ENCODE measurements around the gene TCF7L2.

The TCF7L2 gene

DNA sequence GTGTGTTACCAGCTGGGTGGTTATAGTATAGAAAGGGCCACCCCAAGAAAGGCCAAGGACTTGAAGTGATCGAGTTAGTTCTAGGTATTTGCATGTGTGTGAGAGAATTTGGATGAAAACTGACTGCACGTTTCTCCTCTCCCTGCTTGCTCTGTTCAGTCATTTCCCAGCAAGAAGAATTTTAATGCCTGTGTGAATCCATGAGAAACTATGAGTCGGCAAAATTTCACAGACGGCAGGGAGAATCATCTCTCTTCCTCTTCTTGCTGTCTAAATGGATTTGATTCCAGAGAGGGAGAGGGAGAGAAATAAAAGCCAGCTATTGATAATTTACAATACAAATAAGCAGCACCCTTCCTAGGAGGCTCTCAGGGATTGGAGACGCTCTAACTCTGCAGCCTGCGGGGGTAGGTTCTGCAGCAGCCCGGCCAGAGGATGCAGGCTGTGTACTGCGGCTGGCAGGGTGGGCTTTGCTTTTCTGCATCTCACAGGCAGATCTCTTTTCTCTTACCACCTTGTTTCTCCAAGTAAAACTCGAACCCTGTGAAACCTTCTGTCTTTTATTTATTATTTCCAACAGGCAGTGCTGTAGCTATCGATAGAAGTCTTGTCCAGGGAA is 183.6 kb downstream of the TCF7L2 start:
- no peak overlapping the region for H3K4me3 ChIP-seq (replicated peaks; ENCODE audit: low read depth, low read length)
- no peak for DNase-seq (ENCODE audit: extremely low read depth, insufficient read length)
- TF ChIP-seq, protein P1, sequence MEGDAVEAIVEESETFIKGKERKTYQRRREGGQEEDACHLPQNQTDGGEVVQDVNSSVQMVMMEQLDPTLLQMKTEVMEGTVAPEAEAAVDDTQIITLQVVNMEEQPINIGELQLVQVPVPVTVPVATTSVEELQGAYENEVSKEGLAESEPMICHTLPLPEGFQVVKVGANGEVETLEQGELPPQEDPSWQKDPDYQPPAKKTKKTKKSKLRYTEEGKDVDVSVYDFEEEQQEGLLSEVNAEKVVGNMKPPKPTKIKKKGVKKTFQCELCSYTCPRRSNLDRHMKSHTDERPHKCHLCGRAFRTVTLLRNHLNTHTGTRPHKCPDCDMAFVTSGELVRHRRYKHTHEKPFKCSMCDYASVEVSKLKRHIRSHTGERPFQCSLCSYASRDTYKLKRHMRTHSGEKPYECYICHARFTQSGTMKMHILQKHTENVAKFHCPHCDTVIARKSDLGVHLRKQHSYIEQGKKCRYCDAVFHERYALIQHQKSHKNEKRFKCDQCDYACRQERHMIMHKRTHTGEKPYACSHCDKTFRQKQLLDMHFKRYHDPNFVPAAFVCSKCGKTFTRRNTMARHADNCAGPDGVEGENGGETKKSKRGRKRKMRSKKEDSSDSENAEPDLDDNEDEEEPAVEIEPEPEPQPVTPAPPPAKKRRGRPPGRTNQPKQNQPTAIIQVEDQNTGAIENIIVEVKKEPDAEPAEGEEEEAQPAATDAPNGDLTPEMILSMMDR (IDR thresholded peaks at IDR 0.05; ENCODE audit: insufficient read depth, low read length, poor library complexity, severe bottlenecking): no peak
- H3K36me3 ChIP-seq (ENCODE audit: control insufficient read depth, insufficient read depth, low read length): no peaks in the 10 kb centered on the region
- no peaks in the 10 kb centered on the region; the same call in 1 of the 2 replicates for H3K27me3 ChIP-seq (replicated peaks; ENCODE audit: control insufficient read depth, insufficient read depth, low read length)

DNA sequence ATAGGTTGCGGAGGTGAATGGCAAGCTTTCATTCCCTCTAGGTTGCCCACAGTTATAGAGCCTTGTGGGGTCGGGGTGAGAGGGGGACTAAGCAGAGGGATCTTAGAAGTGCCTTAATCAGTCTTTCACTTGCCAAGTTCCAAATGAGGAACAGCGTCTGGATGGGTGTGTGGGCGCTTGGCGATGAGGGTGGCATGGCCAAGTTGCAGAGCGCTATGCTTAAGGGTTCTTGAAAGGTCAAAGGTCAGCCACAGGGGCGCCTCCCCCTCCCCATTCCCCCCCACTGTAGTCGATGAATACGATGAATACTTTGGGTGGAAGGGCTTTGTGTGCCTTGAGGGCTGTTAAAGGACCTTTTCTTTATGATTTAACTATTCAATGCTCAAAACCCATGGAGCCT is 185.0 kb downstream of the TCF7L2 start:
- DNase-seq (ENCODE audit: extremely low read depth, insufficient read length): no peak
- no peak overlapping the region for H3K4me3 ChIP-seq (replicated peaks; ENCODE audit: low read depth, low read length)
- TF ChIP-seq, protein P1 (IDR thresholded peaks at IDR 0.05; ENCODE audit: insufficient read depth, low read length, poor library complexity, severe bottlenecking): no peak
- no peaks in the 10 kb centered on the region for H3K27me3 ChIP-seq (replicated peaks; ENCODE audit: control insufficient read depth, insufficient read depth, low read length)
- H3K36me3 ChIP-seq (ENCODE audit: control insufficient read depth, insufficient read depth, low read length): no peaks in the 10 kb centered on the region

DNA sequence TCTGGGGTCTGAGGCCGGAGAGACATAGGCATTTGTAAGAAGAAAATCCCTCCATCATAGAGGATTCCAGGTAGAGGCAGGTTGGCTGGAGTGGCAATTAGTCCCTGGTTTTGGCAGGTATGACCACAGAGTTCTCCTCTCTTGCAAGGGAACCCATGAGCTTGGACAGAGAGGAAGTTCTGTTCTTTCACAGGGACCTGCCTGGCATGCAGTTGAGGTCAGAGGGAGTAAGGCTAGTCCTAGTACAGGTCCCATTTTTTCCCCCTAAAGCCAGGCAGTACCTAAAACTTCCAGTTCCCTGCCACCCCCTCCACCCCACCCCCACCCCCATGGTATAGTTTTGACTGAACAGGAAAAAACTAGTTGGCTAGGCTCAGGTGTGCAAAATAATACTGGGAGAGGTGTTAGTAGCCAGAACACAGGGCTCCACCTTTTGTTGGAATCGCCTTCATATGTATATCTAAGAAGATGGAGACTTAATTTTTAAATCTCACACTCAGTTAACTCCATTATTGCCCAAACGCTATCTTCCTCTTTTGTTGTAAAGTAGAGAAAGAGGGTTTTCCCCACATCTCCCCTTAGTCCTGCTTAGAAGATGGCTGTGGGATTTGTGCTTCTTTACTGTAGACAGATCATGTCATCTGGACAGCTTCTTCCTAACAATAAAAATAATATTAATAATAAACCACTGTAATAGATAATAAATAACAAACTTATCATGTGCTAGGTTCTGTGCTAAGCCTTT is 188.1 kb downstream of the TCF7L2 start:
- TF ChIP-seq, protein P1 (IDR thresholded peaks at IDR 0.05; ENCODE audit: insufficient read depth, low read length, poor library complexity, severe bottlenecking): no peak
- H3K27me3 ChIP-seq (replicated peaks; ENCODE audit: control insufficient read depth, insufficient read depth, low read length): no peaks in the 10 kb centered on the region
- no peaks in the 10 kb centered on the region for H3K36me3 ChIP-seq (ENCODE audit: control insufficient read depth, insufficient read depth, low read length)

DNA sequence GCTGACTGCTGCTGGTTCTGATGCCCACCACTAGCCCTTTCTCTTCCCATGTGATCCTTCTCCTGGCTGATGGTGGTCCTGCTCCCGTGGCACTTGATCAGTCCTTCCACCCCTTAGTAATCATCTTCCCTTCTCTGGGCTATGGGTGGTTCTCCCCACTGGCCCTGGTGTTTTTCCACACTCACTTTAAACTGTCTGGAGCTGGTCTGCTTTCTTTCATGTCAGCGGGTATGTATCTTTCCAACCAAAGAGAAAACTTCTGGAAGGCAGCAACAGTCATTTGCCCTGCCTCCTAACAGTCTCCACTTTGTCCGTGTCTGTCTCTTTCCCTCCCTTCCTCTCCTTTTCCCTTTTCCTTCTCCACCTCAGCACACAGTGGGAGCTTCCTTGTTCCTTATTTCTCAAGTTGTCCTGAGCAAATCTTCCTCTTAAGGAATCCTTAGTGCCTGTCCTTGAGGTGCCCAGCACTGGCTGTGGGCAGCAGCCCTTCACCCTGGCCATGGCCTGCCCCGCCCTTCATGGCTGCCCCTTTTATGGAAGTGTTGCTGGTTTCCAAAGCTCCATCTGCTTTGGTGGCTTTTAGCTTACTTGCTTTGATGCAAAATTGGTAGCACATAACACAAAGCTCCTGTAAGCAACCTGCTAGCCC is 189.0 kb downstream of the TCF7L2 start:
- H3K36me3 ChIP-seq (ENCODE audit: control insufficient read depth, insufficient read depth, low read length): no peaks in the 10 kb centered on the region
- TF ChIP-seq, protein P1 (IDR thresholded peaks at IDR 0.05; ENCODE audit: insufficient read depth, low read length, poor library complexity, severe bottlenecking): no peak
- DNase-seq (ENCODE audit: extremely low read depth, insufficient read length): no peak
- H3K4me3 ChIP-seq (replicated peaks; ENCODE audit: low read depth, low read length): no peak overlapping the region
- H3K27me3 ChIP-seq (replicated peaks; ENCODE audit: control insufficient read depth, insufficient read depth, low read length): no peaks in the 10 kb centered on the region

More for the DNA sequence above, 188.1 kb downstream of the TCF7L2 start:
- no peak overlapping the region for H3K4me3 ChIP-seq (replicated peaks; ENCODE audit: low read depth, low read length)
- no peak for DNase-seq (ENCODE audit: extremely low read depth, insufficient read length)

DNA sequence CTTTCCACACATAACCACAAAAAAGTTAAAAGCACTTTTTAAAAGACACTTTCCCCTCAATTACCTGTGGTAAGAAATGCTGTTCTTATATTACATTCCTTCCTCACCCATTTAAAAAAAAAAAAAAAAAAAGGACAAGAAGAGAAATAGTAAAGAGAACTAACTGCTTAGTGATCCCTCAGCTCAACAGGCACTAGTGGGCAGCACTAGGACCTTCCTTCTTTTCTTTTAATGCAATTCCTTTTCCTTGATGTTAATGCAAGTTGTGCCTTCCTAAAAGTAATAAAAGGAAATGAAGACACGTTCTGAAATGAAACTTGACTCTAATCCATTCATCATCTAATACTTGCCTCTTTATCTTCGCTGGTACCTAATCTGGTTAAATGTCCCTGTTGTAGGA is 189.7 kb downstream of the TCF7L2 start:
- DNase-seq (ENCODE audit: extremely low read depth, insufficient read length): no peak
- Histone ChIP-seq H3K27me3 (replicated peaks; ENCODE audit: control insufficient read depth, insufficient read depth, low read length) (no peaks in the 10 kb centered on the region), H3K4me3 (replicated peaks; ENCODE audit: low read depth, low read length) (no peak overlapping the region), H3K36me3 (ENCODE audit: control insufficient read depth, insufficient read depth, low read length) (no peaks in the 10 kb centered on the region)
- TF ChIP-seq, protein P1 (IDR thresholded peaks at IDR 0.05; ENCODE audit: insufficient read depth, low read length, poor library complexity, severe bottlenecking): peak; percentile 11
